Caco-2 (cell line): ENCODE data around the gene MAN1C1. TPM values are rescaled to one million over a fixed set of nuclear protein-coding genes. Genes with fewer than 3 reads are reported as not detected.

ENCODE experiments used
- BruUV-seq: library from RNA; stranded (reverse); fragments of 400-500 nt; replicated peaks from 2 replicates; lab custom pipeline; 2021; lab: Mats Ljungman, UMichigan
- CTCF ChIA-PET: fragments of 300-600 bp; sonication (Branson Sonifier 250); formaldehyde crosslinking; loops from one replicate; lab custom pipeline; 2022; ENCODE audit warnings: antibody characterized with exemption; lab: Charles Lee
- POLR2A ChIA-PET: fragments of 300-600 bp; sonication (Branson Sonifier 250); formaldehyde crosslinking; loops from one replicate; lab custom pipeline; 2022; ENCODE audit warnings: antibody characterized with exemption; lab: Charles Lee
- DNase-seq, 2 experiments: peaks; one replicate each; pipeline versions ENCODE4 v3.0.0 to v3.0.0-alpha.2; 2020 to 2022
- H3K27me3 ChIP-seq: replicated peaks from 2 replicates; pipeline ENCODE4 v1.6.0; 2011; ENCODE audit warnings: low read length; ENCODE audit not compliant: control insufficient read depth, insufficient read depth
- H3K36me3 ChIP-seq: 2 replicates; pipeline ENCODE4 v1.5.1; 2011; ENCODE audit warnings: low read length; ENCODE audit not compliant: control insufficient read depth, insufficient read depth
- H3K4me1 ChIP-seq: fragments of 250-450 bp; sonication (Bioruptor Pico); 2 replicates; pipeline ENCODE4 v1.5.1; 2020; ENCODE audit warnings: mild to moderate bottlenecking
- H3K4me3 ChIP-seq: 2 replicates; pipeline ENCODE4 v1.5.1; 2011; ENCODE audit warnings: low read depth, mild to moderate bottlenecking, control low read depth, low read length
- H3K9me3 ChIP-seq: fragments of 250-450 bp; sonication (Bioruptor Pico); 2 replicates; pipeline ENCODE4 v1.5.1; 2020; ENCODE audit warnings: mild to moderate bottlenecking, moderate library complexity
- H3K27ac Mint-ChIP-seq: one replicate; pipeline ENCODE4 v1.8.0; 2022; ENCODE audit warnings: mixed read lengths; ENCODE audit not compliant: unreplicated experiment
- H3K27me3 Mint-ChIP-seq: one replicate; pipeline ENCODE4 v1.8.0; 2022; ENCODE audit warnings: mixed read lengths; ENCODE audit not compliant: insufficient read depth, unreplicated experiment
- H3K36me3 Mint-ChIP-seq: one replicate; pipeline ENCODE4 v1.8.0; 2022; ENCODE audit warnings: mild to moderate bottlenecking, mixed read lengths; ENCODE audit not compliant: insufficient read depth, unreplicated experiment
- H3K4me1 Mint-ChIP-seq: one replicate; pipeline ENCODE4 v1.8.0; 2022; ENCODE audit warnings: low read depth, mixed read lengths; ENCODE audit not compliant: unreplicated experiment
- H3K4me3 Mint-ChIP-seq: one replicate; pipeline ENCODE4 v1.8.0; 2022; ENCODE audit warnings: mild to moderate bottlenecking, moderate library complexity, mixed read lengths; ENCODE audit not compliant: unreplicated experiment
- H3K9me3 Mint-ChIP-seq: one replicate; pipeline ENCODE4 v1.8.0; 2022; ENCODE audit warnings: mixed read lengths; ENCODE audit not compliant: unreplicated experiment
- CTCF ChIP-seq, 2 experiments: fragments of 200-600 bp in 1 of 2; IDR thresholded peaks; 1 replicate in 1 of 2; 2 replicates in 1 of 2; pipeline versions ENCODE4 v1.5.1 to v1.8.0; 2011 to 2022; ENCODE audit warnings: antibody characterized with exemption in 1 of 2, control low read depth in 1 of 2, inconsistent platforms in 1 of 2, low read depth in 1 of 2, low read length in 1 of 2, mild to moderate bottlenecking in 1 of 2, moderate library complexity in 1 of 2; ENCODE audit not compliant: insufficient read depth in 1 of 2, severe bottlenecking in 1 of 2, unreplicated experiment in 1 of 2
- intact Hi-C: fragments of 100-400 bp; cut with micrococcal nuclease; formaldehyde crosslinking; loops from one replicate; pipeline ENCODE4 v1.10.0; 2022; ENCODE audit not compliant: unreplicated experiment
- total RNA-seq: library from RNA; stranded (reverse); gene quantifications from 2 replicates; pipeline ENCODE4 v1.2.3, GENCODE V29; 2022

Gene MAN1C1
- total RNA-seq, 1 experiment from 2014 or later: 2.7 TPM

- no TSS peak for BruUV-seq
- Mint-ChIP-seq H3K4me3 (no peak overlapping the region), H3K27ac (no peak overlapping the region), H3K27me3 (no peaks in the 10 kb centered on the region), H3K4me1 (no peaks in the 10 kb centered on the region), H3K36me3 (no peaks in the 10 kb centered on the region), H3K9me3 (peaks cover 19% of the 10 kb centered on the region)
- POLR2A ChIA-PET: no interaction called here
- H3K9me3 ChIP-seq: no peaks in the 10 kb centered on the region
- no peaks in the 10 kb centered on the region for H3K36me3 ChIP-seq
- no peak overlapping the region for H3K4me3 ChIP-seq
- TF ChIP-seq CTCF (IDR thresholded peaks at IDR 0.05; ENCODE audit: insufficient read depth in 1 of 2, low read depth in 1 of 2, low read length in 1 of 2, severe bottlenecking in 1 of 2, unreplicated experiment in 1 of 2): no peak
- no peak for DNase-seq
- H3K27me3 ChIP-seq: no peaks in the 10 kb centered on the region
- CTCF ChIA-PET: no interaction called here
- no peaks in the 10 kb centered on the region for H3K4me1 ChIP-seq
- intact Hi-C loops: no loop called here
These were observed 26.1 kb downstream of the MAN1C1 start for GRCh38 chr1:25642574-25643108.

- Histone ChIP-seq H3K36me3 (no peaks in the 10 kb centered on the region), H3K4me1 (no peaks in the 10 kb centered on the region), H3K4me3 (no peak overlapping the region), H3K27me3 (no peaks in the 10 kb centered on the region), H3K9me3 (no peaks in the 10 kb centered on the region)
- TF ChIP-seq CTCF (IDR thresholded peaks at IDR 0.05; ENCODE audit: insufficient read depth in 1 of 2, low read depth in 1 of 2, low read length in 1 of 2, severe bottlenecking in 1 of 2, unreplicated experiment in 1 of 2): no peak
- Mint-ChIP-seq H3K27ac (no peak overlapping the region), H3K4me3 (no peak overlapping the region), H3K36me3 (no peaks in the 10 kb centered on the region), H3K9me3 (peaks cover 6% of the 10 kb centered on the region), H3K4me1 (no peaks in the 10 kb centered on the region), H3K27me3 (no peaks in the 10 kb centered on the region)
- no TSS peak for BruUV-seq
- intact Hi-C loops: no loop called here
- POLR2A ChIA-PET: no interaction called here
- no peak for DNase-seq
- CTCF ChIA-PET: no interaction called here
These were observed 27.3 kb downstream of the MAN1C1 start for GRCh38 chr1:25643929-25644328.

GRCh38 chr1:25644962-25645361 lies 28.4 kb downstream of the MAN1C1 start:
- TF ChIP-seq CTCF (IDR thresholded peaks at IDR 0.05; ENCODE audit: insufficient read depth in 1 of 2, low read depth in 1 of 2, low read length in 1 of 2, severe bottlenecking in 1 of 2, unreplicated experiment in 1 of 2): no peak
- H3K4me1 ChIP-seq: no peaks in the 10 kb centered on the region
- H3K27me3 Mint-ChIP-seq: no peaks in the 10 kb centered on the region
- H3K27me3 ChIP-seq: no peaks in the 10 kb centered on the region
- H3K4me3 Mint-ChIP-seq: no peak overlapping the region
- H3K9me3 ChIP-seq: no peaks in the 10 kb centered on the region
- H3K4me3 ChIP-seq: no peak overlapping the region
- no peaks in the 10 kb centered on the region for H3K4me1 Mint-ChIP-seq
- no peak for DNase-seq
- no peaks in the 10 kb centered on the region for H3K36me3 Mint-ChIP-seq
- H3K27ac Mint-ChIP-seq: no peak overlapping the region
- intact Hi-C loops: no loop called here
- no TSS peak for BruUV-seq
- ChIA-PET POLR2A (no interaction called here), CTCF (no interaction called here)
- H3K36me3 ChIP-seq: no peaks in the 10 kb centered on the region
- no peaks in the 10 kb centered on the region for H3K9me3 Mint-ChIP-seq
